Measurements from ENCODE around the gene TMEM18. TPM values are rescaled to one million over a fixed set of nuclear protein-coding genes. Genes with fewer than 3 reads are reported as not detected.

TMEM18 gene
- polyA plus RNA-seq, 1 of the 3 experiments (the other 2 are of a cell fraction): 29.3 TPM

- no peaks in the 10 kb centered on the region for H3K27me3 ChIP-seq (ENCODE audit: insufficient read depth)
- H3K36me3 ChIP-seq (replicated peaks in 1 of 2; ENCODE audit: control insufficient read depth in 1 of 2, insufficient read depth in 2 of 2, low read length in 1 of 2): peaks cover 14 to 16% of the 10 kb centered on the region in 2 experiments
- no peak overlapping the region for H3K9ac ChIP-seq
- ChIA-PET POLR2A (no interaction called here), CTCF (no interaction called here)
- no peaks in the 10 kb centered on the region for H4K20me1 ChIP-seq (ENCODE audit: insufficient read depth)
- 78% methylated on average over 12 of the region's 12 CpGs for WGBS (ENCODE audit: low lambda C conversion rate)
- DNase-seq: no peak
- no peak overlapping the region for H3K4me2 ChIP-seq
- no peaks in the 10 kb centered on the region for H3K79me2 ChIP-seq (ENCODE audit: insufficient read depth)
- no peaks in the 10 kb centered on the region for H3K9me3 ChIP-seq
- TF ChIP-seq FOXJ3 (CRISPR knock-in tag; IDR thresholded peaks at IDR 0.05): no peak
- no peak for TF ChIP-seq ZBTB33 (IDR thresholded peaks at IDR 0.05; ENCODE audit: borderline replicate concordance, low read depth)
- TF ChIP-seq PBX3 (IDR thresholded peaks at IDR 0.05): no peak
- no peak for TF ChIP-seq CTCF (IDR thresholded peaks at IDR 0.05)
- no peak for TF ChIP-seq EZH2phosphoT487 (IDR thresholded peaks at IDR 0.05; ENCODE audit: borderline replicate concordance, low read depth)
- H3K4me3 ChIP-seq (ENCODE audit: low read depth in 2 of 2, low read length in 1 of 2): no peak overlapping the region
- H3F3A ChIP-seq (replicated peaks; ENCODE audit: insufficient read depth): no peaks in the 10 kb centered on the region
- H3K27ac ChIP-seq (ENCODE audit: low read depth in 2 of 2, low read length in 1 of 2): no peak overlapping the region
- H2AFZ ChIP-seq (ENCODE audit: low read depth): no peak overlapping the region
- no peaks in the 10 kb centered on the region for H3K9me2 ChIP-seq
- no peaks in the 10 kb centered on the region for H3K4me1 ChIP-seq (ENCODE audit: control insufficient read depth in 1 of 2, insufficient read depth in 2 of 2, low read depth in 1 of 2, low read length in 1 of 2)
Measured at GRCh38 chr2:660029-660428, 17.2 kb downstream of the TMEM18 start.

GRCh38 chr2:658426-658825 lies 18.8 kb downstream of the TMEM18 start:
- H4K20me1 ChIP-seq (ENCODE audit: insufficient read depth): no peaks in the 10 kb centered on the region
- H3K4me1 ChIP-seq (ENCODE audit: control insufficient read depth in 1 of 2, insufficient read depth in 2 of 2, low read depth in 1 of 2, low read length in 1 of 2): no peaks in the 10 kb centered on the region
- no peak overlapping the region for H3K27ac ChIP-seq (ENCODE audit: low read depth in 2 of 2, low read length in 1 of 2)
- no peak overlapping the region for H2AFZ ChIP-seq (ENCODE audit: low read depth)
- H3F3A ChIP-seq (replicated peaks; ENCODE audit: insufficient read depth): no peaks in the 10 kb centered on the region
- no peaks in the 10 kb centered on the region for H3K79me2 ChIP-seq (ENCODE audit: insufficient read depth)
- no peaks in the 10 kb centered on the region for H3K9me2 ChIP-seq
- H3K36me3 ChIP-seq (replicated peaks in 1 of 2; ENCODE audit: control insufficient read depth in 1 of 2, insufficient read depth in 2 of 2, low read length in 1 of 2): peaks cover 0 to under 1% of the 10 kb centered on the region in 2 experiments
- no peak overlapping the region for H3K9ac ChIP-seq
- 46% methylated on average over 8 of the region's 8 CpGs for WGBS (ENCODE audit: low lambda C conversion rate)
- POLR2A ChIA-PET: no interaction called here
- H3K4me3 ChIP-seq (ENCODE audit: low read depth in 2 of 2, low read length in 1 of 2): no peak overlapping the region
- H3K9me3 ChIP-seq: no peaks in the 10 kb centered on the region
- no peak overlapping the region for H3K4me2 ChIP-seq
- TF ChIP-seq SIN3A (IDR thresholded peaks at IDR 0.05; ENCODE audit: borderline replicate concordance, low read depth, low read length): no peak
- TF ChIP-seq USF1 (IDR thresholded peaks at IDR 0.05; ENCODE audit: borderline replicate concordance, low read depth): no peak
- no peak for TF ChIP-seq TEAD4 (IDR thresholded peaks at IDR 0.05; ENCODE audit: borderline replicate concordance, insufficient read depth)
- no peak for TF ChIP-seq IRF3 (IDR thresholded peaks at IDR 0.05; ENCODE audit: low read depth, low read length)
- TF ChIP-seq RFX5 (IDR thresholded peaks at IDR 0.05; ENCODE audit: low read length): no peak
- no peak for TF ChIP-seq CHD2 (IDR thresholded peaks at IDR 0.05; ENCODE audit: low read length, partially characterized antibody)
- TF ChIP-seq TCF12 (IDR thresholded peaks at IDR 0.05): no peak
- TF ChIP-seq MEF2A (IDR thresholded peaks at IDR 0.05; ENCODE audit: borderline replicate concordance, low read depth): no peak
- TF ChIP-seq SMC3 (IDR thresholded peaks at IDR 0.05; ENCODE audit: low read depth, low read length): no peak
- TF ChIP-seq TAF1 (IDR thresholded peaks at IDR 0.05; ENCODE audit: borderline replicate concordance, low read depth, low read length): no peak
- TF ChIP-seq USF2 (IDR thresholded peaks at IDR 0.05; ENCODE audit: borderline replicate concordance, low read depth, low read length): no peak
- TF ChIP-seq EZH2phosphoT487 (IDR thresholded peaks at IDR 0.05; ENCODE audit: borderline replicate concordance, low read depth): no peak
- TF ChIP-seq MXI1 (IDR thresholded peaks at IDR 0.05; ENCODE audit: low read depth, low read length): no peak
- CTCF ChIA-PET: interaction anchor here (0.7 to 1.8 kb wide), 4 partner anchors 9 to 368 kb away, joined by 3 to 4 read pairs (median 4); no protein-coding TSS in a partner anchor
- H3K27me3 ChIP-seq (ENCODE audit: insufficient read depth): no peaks in the 10 kb centered on the region
- no peak for DNase-seq

Data from SK-N-SH (cell line).